ENCODE results near the gene TNFSF13. TPM values are rescaled to one million over a fixed set of nuclear protein-coding genes. Genes with fewer than 3 reads are reported as not detected.

Gene TNFSF13
- polyA plus RNA-seq, 2 of the 4 experiments (the other 2 are of a cell fraction): 0.61 to 1.0 TPM

GRCh38 chr17:7550344-7550743 is 8.2 kb upstream of the TNFSF13 start:
- POLR2A ChIA-PET: interaction anchor here (1.4 kb wide), 1 partner anchor 66 kb away, joined by 3 read pairs; no protein-coding TSS in a partner anchor
- no peak overlapping the region for H3K27ac ChIP-seq
- peaks cover 17% of the 10 kb centered on the region for H3K4me1 ChIP-seq
- no peak for DNase-seq (ENCODE audit: low read depth in 1 of 2, low spot score in 1 of 2)
- no peaks in the 10 kb centered on the region for H3K9me3 ChIP-seq
- no peak for FAIRE-seq
- CTCF ChIA-PET: interaction anchor here (0.5 to 16.8 kb wide), 9 partner anchors 9 to 195 kb away, joined by 3 to 190 read pairs (median 3); partner anchors contain the start of genes SENP3, TMEM95 and TNFSF13
- no peak for TF ChIP-seq CHD2 (IDR thresholded peaks at IDR 0.05; ENCODE audit: low read length, partially characterized antibody)
- no peak for TF ChIP-seq FOSB (CRISPR knock-in tag; IDR thresholded peaks at IDR 0.05)
- no peak for TF ChIP-seq NPAS2 (CRISPR knock-in tag; IDR thresholded peaks at IDR 0.05; ENCODE audit: borderline replicate concordance)
- TF ChIP-seq CHD4 (IDR thresholded peaks at IDR 0.05; ENCODE audit: borderline replicate concordance): no peak
- no peak for TF ChIP-seq HOXB5 (CRISPR knock-in tag; IDR thresholded peaks at IDR 0.05)
- TF ChIP-seq CTCF (IDR thresholded peaks at IDR 0.05): no peak
- no peak for ATAC-seq
- WGBS (ENCODE audit: missing lambda C conversion rate): 83% methylated on average over 6 of the region's 6 CpGs
- H3K4me3 ChIP-seq: no peak overlapping the region
- no peak overlapping the region for H3K4me2 ChIP-seq

- H3K9me3 ChIP-seq: no peaks in the 10 kb centered on the region
- CTCF ChIA-PET: interaction anchor here (11.3 to 16.8 kb wide), 2 partner anchors 8 to 36 kb away, joined by 190 to 232 read pairs; partner anchors contain the start of genes SENP3 and TNFSF13
- ATAC-seq (no peak), FAIRE-seq (no peak), DNase-seq (ENCODE audit: low read depth in 1 of 2, low spot score in 1 of 2) (no peak)
- WGBS (ENCODE audit: missing lambda C conversion rate): 85% methylated on average over 4 of the region's 4 CpGs
- H3K4me3 ChIP-seq: no peak overlapping the region
- H3K27ac ChIP-seq: no peak overlapping the region
- POLR2A ChIA-PET: interaction anchor here (0.6 kb wide), 1 partner anchor 32 kb away, joined by 3 read pairs; the partner anchor contains the start of gene MPDU1
- peaks cover 17% of the 10 kb centered on the region for H3K4me1 ChIP-seq
- H3K4me2 ChIP-seq: no peak overlapping the region
- no peak for TF ChIP-seq ESRRA (IDR thresholded peaks at IDR 0.05; ENCODE audit: borderline replicate concordance, low read length)
- TF ChIP-seq HMGXB4 (CRISPR knock-in tag; IDR thresholded peaks at IDR 0.05; ENCODE audit: borderline replicate concordance): no peak
- TF ChIP-seq ZSCAN20 (CRISPR knock-in tag; IDR thresholded peaks at IDR 0.05): no peak
- no peak for TF ChIP-seq POLR2A (IDR thresholded peaks at IDR 0.05; ENCODE audit: low read length)
- TF ChIP-seq FOSB (CRISPR knock-in tag; IDR thresholded peaks at IDR 0.05): no peak
- TF ChIP-seq SREBF2 (IDR thresholded peaks at IDR 0.05): no peak
- TF ChIP-seq FOXS1 (CRISPR knock-in tag; IDR thresholded peaks at IDR 0.05): no peak
- no peak for TF ChIP-seq RCOR1 (IDR thresholded peaks at IDR 0.05; ENCODE audit: low read depth, low read length)
- no peak for TF ChIP-seq GATA3 (IDR thresholded peaks at IDR 0.05; ENCODE audit: borderline replicate concordance)
- TF ChIP-seq RARB (CRISPR knock-in tag; IDR thresholded peaks at IDR 0.05): no peak
- no peak for TF ChIP-seq KDM1A (IDR thresholded peaks at IDR 0.05; ENCODE audit: low read depth)
- no peak for TF ChIP-seq NFE2L2 (conservative IDR thresholded peaks at IDR 0.05; ENCODE audit: low read length)
- no peak for TF ChIP-seq MAFK (IDR thresholded peaks at IDR 0.05; ENCODE audit: partially characterized antibody)
Observed at GRCh38 chr17:7551396-7551795, 7.2 kb upstream of the TNFSF13 start.

- CTCF ChIA-PET: interaction anchor here (0.6 to 16.8 kb wide), 5 partner anchors 7 to 127 kb away, joined by 4 to 232 read pairs (median 5); partner anchors contain the start of genes SENP3, SPEM2 and TNFSF13
- TF ChIP-seq RAD21 (conservative IDR thresholded peaks at IDR 0.05 in 1 of 2, IDR thresholded peaks at IDR 0.05 in 1 of 2): no peak
- TF ChIP-seq REST (IDR thresholded peaks at IDR 0.05): no peak
- TF ChIP-seq PHF8 (IDR thresholded peaks at IDR 0.05; ENCODE audit: borderline replicate concordance, low read depth): no peak
- no peak for TF ChIP-seq ESRRA (IDR thresholded peaks at IDR 0.05; ENCODE audit: borderline replicate concordance, low read length)
- no peak for TF ChIP-seq CHD4 (IDR thresholded peaks at IDR 0.05; ENCODE audit: borderline replicate concordance)
- TF ChIP-seq PBX3 (IDR thresholded peaks at IDR 0.05): no peak
- TF ChIP-seq CEBPB (IDR thresholded peaks at IDR 0.05): no peak
- TF ChIP-seq NPAS2 (CRISPR knock-in tag; IDR thresholded peaks at IDR 0.05; ENCODE audit: borderline replicate concordance): no peak
- ATAC-seq (no peak), DNase-seq (ENCODE audit: low read depth in 1 of 2, low spot score in 1 of 2) (no peak), FAIRE-seq (peak; percentile 7)
- H3K4me2 ChIP-seq: no peak overlapping the region
- WGBS (ENCODE audit: missing lambda C conversion rate): 89% methylated on average over 6 of the region's 6 CpGs
- no peak overlapping the region for H3K27ac ChIP-seq
- peaks cover 18% of the 10 kb centered on the region for H3K4me1 ChIP-seq
- POLR2A ChIA-PET: no interaction called here
- no peak overlapping the region for H3K4me3 ChIP-seq
- H3K9me3 ChIP-seq: no peaks in the 10 kb centered on the region
Observed at GRCh38 chr17:7552621-7553051, 5.9 kb upstream of the TNFSF13 start.
